OCI-M2 (cell line): Measurements from ENCODE around the gene P2RX4.
"Not testable (repeated sequence)": the region's sequence is repeated elsewhere in the genome, so short reads cannot be mapped to it uniquely, and the experiment has no call there.

Experiments
- DNase-seq: peaks from one replicate; lab custom pipeline; 2025; ENCODE audit not compliant: unreplicated experiment; lab: John Stamatoyannopoulos, UW

P2RX4 gene

DNA sequence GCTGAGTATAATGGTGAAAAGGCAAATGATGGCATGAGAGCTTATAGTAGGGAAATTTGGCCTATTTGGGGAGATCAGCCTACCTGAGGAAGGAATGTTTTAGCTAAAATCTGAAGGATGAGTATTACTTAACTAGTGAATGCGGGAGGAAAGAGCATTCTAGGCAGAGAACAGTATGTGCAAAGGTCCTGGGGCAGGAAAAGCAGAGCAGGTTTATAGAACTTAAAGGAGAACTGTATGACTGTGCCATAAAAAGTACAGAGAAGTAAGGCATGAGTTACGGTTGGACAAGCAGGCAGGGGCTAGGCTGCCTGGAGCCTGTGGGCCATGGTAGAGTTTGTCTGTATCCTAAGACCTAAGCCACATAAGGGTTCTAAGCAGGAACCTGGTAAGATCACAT, 21.7 kb upstream of the P2RX4 start:
- DNase-seq = no peak

DNA sequence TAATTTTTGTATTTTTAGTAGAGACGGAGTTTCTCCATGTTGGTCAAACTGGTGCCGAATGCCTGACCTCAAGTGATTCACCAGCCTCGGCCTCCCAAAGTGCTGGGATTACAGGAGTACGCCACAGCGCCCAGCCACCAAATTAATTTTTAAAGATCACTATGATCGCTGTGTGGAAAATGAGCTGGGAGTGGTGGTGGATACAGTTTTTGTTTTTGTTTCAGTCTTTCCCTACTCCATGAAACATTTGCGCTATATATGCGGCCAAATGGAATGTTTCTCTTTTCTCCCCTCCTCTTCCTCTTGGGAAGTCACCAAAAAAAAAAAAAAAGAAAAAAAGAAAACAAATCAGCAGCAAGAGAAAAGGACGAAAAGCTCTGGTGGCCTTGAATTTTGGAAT, 20.8 kb upstream of the P2RX4 start:
- no peak for DNase-seq

DNA sequence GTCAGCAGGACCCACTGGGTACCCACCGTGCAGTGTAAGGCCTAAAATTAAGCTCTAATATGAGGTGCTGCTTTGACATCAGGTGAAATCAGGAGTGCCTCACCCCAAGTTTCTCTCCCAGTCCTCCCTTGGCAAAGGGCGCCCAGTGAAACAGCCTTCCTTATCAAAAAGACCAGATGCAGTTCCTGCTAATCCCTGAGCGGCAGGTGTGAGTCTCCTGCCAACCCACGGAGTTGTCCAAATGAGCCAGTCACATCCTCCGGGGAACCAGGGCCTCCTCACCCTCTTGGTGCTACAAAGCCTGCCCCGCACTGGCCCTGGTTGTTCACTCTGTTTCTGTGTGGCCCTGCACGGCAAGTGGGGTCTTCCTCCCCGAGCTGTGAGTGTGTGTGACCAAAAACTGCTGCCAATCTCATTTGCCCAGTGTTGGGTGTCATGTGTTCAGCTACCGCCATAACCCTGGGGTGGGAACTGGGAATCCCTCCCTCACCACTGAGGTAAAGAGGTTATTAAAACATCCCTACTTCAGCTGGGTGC, 20.2 kb upstream of the P2RX4 start:
- no peak for DNase-seq

GRCh38 chr12:121190523-121191031, 19.4 kb upstream of the P2RX4 start:
- DNase-seq = no peak

DNA sequence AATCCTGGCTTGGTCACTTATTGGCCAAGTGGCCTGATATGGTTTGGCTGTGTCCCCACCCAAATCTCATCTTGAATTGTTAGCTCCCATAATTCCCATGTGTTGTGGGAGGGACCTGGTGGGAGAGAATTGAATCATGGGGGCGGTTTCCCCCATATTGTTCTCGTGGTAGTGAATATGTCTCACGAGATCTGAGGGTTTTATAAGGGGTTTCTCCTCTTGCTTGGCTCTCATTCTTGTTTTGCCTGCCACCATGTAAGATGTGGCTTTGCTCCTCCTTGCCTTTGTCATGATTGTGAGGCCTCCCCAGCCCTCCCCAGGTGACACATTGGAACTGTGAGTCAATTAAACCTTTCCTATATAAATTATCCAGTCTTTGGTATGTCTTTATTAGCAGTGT, 18.8 kb upstream of the P2RX4 start:
- DNase-seq = no peak

- no peak for DNase-seq
Measured at GRCh38 chr12:121196902-121197301, 13.0 kb upstream of the P2RX4 start.

GRCh38 chr12:121198949-121199348, 11.0 kb upstream of the P2RX4 start:
- no peak for DNase-seq

- DNase-seq = not testable (repeated sequence)
Measured at GRCh38 chr12:121201140-121201539, 8.8 kb upstream of the P2RX4 start.

DNA sequence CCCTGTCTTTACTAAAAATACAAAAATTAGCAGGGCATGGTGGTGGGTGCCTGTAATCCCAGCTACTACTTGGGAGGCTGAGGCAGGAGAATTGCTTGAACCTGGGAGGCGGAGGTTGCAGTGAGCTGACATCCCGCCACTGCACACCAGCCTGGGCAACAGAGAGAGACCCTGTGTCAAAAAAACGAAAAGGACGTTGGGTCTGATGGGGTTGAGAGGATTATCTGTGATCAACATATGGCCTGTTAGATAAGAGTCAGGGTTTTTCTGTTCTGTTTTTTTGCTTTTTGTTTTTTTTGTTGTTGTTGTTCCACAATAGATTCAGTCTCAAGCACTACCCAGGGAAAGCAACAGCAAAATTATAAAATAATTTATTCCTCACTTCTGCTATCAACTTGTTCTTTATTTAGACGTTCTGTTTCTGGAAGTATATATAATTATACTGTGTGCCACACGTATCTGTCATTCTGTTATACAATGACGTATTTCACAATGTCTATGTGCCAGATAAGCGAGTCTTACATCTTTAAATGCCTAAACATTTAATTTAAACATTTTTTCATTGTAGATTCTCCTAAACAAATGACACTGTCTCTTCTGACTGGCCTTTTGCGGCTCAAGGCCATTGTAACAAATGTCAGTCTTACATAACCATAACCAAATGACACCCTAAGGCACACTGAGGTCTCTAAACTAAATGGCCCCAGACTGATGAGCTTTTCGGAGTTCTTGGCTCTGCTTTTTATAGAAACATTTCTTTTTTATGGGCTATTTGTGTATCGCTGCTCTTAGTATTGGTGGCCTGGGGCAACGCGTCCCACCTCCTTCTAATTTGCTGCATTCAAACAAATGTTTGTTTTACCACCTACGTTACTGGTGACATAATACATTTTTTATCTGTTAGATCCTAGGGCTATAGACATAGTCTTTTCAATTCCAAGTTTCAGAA, 7.2 kb upstream of the P2RX4 start:
- DNase-seq = no peak

DNA sequence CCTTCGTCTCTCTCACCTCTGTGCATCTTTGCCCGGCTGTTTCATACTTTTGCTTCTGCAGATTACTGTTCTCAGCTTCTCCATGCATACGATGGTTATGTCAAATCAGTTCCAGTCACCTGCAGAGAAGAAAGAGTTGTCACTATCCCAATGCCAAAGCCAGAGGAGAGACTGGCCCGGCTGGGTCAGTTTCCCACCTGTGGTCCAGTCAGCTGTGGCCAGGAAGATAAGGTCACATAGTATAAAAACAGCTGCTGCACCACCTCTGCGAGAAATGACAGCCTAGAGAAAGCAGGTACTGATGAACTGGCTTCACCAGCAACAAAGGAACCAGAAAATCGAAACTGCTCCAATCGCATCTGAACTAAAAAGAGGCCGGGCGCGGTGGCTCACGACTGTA, 6.4 kb upstream of the P2RX4 start:
- no peak for DNase-seq

DNA sequence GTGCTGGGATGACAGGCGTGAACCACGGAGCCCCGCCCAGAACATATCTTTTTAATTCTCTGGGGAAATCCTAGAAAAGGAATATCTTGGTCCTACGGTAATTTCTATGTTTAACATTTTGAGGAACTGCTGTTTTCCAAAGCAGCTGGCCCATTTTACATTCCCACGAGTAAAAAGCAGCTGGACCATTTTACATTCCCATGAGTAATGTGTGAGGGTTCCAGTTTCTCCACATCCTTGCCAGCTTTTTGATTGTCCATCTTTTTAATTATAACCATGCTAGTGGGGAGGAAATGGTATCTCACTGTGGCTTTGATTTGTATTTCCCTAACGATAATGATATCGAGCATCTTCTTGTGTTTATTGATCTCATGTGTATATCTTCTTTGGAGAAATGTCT, 4.4 kb upstream of the P2RX4 start:
- DNase-seq = no peak

DNA sequence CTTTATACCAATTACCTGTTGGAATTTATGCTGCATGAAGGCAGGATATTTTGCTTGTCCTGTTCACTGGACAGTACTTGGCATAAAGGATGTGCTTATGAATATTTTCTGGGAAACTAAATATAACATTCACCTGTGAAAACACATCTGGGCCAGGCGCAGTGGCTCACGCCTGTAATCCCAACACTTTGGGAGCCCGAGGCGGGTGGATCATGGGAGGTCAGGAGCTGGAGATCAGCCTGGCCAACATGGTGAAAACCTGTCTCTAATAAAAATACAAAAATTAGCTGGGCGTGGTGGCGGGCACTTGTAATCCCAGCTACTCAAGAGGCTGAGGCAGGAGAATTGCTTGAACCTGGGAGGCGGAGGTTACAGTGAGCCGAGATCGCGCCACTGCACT, 1.4 kb upstream of the P2RX4 start:
- not testable (repeated sequence) for DNase-seq

- no peak for DNase-seq
Measured at GRCh38 chr12:121209221-121209620, 708 bp upstream of the P2RX4 start.

DNA sequence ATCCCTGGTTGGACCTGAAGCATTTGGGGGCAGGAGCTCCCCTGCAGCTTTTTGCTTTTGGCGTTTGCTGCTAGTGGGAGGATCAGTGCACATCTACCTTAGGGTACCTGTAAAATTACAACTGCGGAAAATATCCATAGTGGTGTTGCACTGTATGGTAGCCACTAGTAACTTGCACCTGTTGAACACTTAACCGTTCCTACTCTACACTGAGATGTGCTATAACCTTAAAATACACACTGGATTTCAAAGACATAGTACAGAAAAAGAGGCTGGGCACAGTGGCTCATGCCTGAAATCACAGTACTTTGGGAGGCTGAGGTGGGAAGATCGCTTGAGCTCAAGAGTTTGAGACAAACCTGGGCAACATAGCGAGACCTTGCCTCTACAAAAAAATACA, 2.9 kb downstream of the P2RX4 start:
- DNase-seq = no peak

GRCh38 chr12:121214166-121214777, 4.3 kb downstream of the P2RX4 start:
- DNase-seq = no peak

DNA sequence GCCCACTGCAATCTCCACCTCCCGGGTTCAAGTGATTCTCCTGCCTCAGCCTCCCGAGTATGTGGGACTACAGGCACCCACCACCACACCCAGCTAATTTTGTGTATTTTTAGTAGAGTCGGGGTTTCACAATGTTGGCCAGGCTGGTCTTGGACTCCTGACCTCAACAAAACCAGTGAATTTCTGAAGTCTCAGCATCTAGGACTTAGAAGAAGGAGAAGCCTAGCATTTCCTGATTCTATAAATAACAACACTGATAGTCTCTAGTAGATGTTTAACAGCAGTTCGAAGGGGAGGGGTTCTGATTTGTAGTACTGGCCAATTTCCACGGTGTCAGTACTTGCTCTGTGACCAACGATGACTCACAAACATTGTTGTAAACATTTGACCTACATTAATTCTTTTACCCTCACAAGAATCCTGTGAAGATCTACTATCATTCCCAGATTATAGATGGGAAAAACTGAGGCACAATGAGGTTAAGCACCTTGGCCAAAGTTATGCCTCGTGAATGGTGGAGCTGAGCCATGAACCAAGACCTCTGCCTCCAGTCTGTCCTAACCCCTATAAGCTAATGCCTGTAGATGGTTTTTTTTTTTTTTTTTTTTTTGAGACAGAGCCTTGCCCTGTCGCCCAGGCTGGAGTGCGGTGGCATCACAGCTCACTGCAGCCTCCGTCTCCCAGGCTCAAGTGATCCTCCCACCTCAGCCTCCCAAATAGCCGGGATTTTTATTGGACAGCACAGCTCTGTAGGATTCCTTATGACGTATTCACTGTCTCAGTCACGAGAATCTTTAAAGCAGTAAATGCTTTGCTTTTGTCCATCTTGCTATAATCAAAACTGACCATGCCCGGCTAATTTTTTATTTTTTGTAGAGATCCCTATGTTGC, 5.2 kb downstream of the P2RX4 start:
- DNase-seq = no peak

GRCh38 chr12:121216102-121216501, 6.2 kb downstream of the P2RX4 start:
- DNase-seq = no peak

- no peak for DNase-seq
Measured at GRCh38 chr12:121217063-121217462, 7.1 kb downstream of the P2RX4 start.

GRCh38 chr12:121217761-121218160, 7.8 kb downstream of the P2RX4 start:
- no peak for DNase-seq

DNA sequence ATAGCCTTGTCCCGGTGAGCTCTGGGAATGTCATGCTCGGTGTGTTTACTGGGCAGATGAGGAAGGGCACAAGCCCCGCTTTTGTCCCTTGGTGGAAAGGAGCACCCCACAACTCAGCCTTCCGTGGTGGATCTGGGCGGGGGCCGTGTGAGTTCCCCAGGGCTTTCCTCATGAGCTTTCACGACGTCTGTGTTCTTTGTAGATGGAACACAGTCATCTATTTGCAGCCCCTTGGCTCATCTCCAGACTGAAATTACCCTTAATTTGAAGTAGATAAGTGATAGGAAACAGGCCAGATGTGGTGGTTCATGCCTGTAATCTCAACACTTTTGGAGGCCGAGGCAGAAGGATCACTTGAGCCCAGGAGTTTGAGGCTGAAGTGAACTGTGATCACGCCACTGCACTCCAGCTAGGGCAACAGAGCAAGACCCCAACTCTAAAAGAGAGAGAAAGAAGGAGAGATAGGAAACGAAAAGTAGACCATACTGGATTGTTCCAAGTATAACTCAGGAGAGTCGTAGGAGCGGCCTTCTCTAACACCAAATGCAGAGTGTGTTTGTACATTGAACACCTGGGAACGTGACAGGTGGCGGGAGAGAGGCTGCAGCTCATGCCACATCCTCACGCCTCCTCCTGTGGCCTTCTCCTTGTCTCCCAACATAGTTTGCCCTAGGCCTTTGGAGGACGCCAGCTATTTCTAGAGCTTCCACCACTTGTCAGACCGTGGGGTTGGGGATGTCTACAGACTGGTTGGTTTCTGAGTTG, 8.8 kb downstream of the P2RX4 start:
- DNase-seq = no peak
